Adrenal gland (tissue), 5 donors: ENCODE measurements around the gene SH3PXD2B.

Experiments
- POLR2A ChIP-seq, 2 donors: fragments of 450-650 bp; IDR thresholded peaks; one replicate each; pipeline ENCODE4 v1.6.1; 2017; ENCODE audit warnings: antibody characterized with exemption in 2 of 2, mild to moderate bottlenecking in 2 of 2, moderate library complexity in 1 of 2
- TF ChIP-seq, protein P1 (sequence below), 6 experiments: fragments of 450-650 bp in 4 of 6; fragments of 200-600 bp in 2 of 6; sonication (generic) in 1 of 6; IDR thresholded peaks; 1 replicate in 5 of 6; 2 replicates in 1 of 6; pipeline versions ENCODE4 v1.5.1 to v1.8.0; 2016 to 2021; ENCODE audit warnings: antibody characterized with exemption in 6 of 6, mild to moderate bottlenecking in 2 of 6, moderate library complexity in 1 of 6
- donor health status: DM: no; HTN: no; CAD: no.

DNA sequence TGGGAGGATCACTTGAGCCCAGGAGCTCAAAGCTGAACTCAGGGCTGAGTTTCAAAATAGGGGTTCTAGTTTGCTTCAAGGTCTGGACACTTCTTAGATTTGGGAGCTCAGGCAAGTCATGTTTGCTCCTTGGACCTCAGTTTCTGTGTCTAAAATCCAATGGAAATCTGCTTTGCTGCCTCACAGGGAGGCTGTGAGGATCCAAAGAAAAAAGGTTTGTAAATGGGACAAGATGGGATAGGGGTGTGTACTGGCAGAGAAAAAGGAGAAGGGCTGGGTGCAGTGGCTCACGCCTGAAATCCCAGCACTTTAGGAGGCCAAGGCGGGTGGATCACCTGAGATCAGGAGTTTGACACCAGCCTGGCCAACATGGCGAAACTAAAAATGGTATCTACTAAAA, 39.6 kb upstream of the SH3PXD2B start:
- TF ChIP-seq, protein P1, sequence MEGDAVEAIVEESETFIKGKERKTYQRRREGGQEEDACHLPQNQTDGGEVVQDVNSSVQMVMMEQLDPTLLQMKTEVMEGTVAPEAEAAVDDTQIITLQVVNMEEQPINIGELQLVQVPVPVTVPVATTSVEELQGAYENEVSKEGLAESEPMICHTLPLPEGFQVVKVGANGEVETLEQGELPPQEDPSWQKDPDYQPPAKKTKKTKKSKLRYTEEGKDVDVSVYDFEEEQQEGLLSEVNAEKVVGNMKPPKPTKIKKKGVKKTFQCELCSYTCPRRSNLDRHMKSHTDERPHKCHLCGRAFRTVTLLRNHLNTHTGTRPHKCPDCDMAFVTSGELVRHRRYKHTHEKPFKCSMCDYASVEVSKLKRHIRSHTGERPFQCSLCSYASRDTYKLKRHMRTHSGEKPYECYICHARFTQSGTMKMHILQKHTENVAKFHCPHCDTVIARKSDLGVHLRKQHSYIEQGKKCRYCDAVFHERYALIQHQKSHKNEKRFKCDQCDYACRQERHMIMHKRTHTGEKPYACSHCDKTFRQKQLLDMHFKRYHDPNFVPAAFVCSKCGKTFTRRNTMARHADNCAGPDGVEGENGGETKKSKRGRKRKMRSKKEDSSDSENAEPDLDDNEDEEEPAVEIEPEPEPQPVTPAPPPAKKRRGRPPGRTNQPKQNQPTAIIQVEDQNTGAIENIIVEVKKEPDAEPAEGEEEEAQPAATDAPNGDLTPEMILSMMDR (IDR thresholded peaks at IDR 0.05), result no peak
- no peak for TF ChIP-seq POLR2A (IDR thresholded peaks at IDR 0.05)
